ENCODE measurements around the gene TMEM135. TPM values are rescaled to one million over a fixed set of nuclear protein-coding genes. Genes with fewer than 3 reads are reported as not detected.
"Not testable (repeated sequence)": the region's sequence is repeated elsewhere in the genome, so short reads cannot be mapped to it uniquely, and the experiment has no call there.

TMEM135 gene
- total RNA-seq, 2 experiments from 2014 or later: 14.1 to 15.6 TPM

DNA sequence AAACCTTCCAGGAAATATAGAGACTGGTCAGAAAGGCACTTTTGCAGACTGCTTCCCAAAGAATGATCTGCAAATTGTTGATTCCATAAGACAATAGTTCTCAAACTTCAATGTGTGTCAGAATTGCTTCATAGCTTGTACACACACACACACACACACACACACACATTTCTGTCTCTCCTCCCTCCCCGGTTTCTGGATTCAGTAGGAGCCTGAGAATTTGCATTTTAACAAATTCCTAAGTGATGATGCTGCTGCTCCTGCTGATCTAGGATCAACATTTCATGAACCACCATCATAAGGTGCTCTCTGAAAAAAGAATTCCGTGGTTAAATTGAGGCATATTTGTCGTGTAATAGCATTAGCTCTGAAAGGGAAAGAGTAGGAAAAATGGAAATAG, 47.2 kb upstream of the TMEM135 start:
- Histone ChIP-seq H3K27ac (ENCODE audit: low read depth in 1 of 2, low read length in 2 of 2) (no peak overlapping the region), H3K9me3 (ENCODE audit: control insufficient read depth in 1 of 2, insufficient read depth in 1 of 2, low read length in 2 of 2) (no peaks in the 10 kb centered on the region), H3K27me3 (ENCODE audit: control insufficient read depth in 1 of 2, insufficient read depth in 2 of 2, low read length in 2 of 2) (peaks cover 0 to 3% of the 10 kb centered on the region in 2 experiments), H3K4me3 (ENCODE audit: low read length) (no peak overlapping the region), H3K36me3 (ENCODE audit: insufficient read depth, low read length) (no peaks in the 10 kb centered on the region), H3K4me1 (ENCODE audit: insufficient read depth, low read length) (no peaks in the 10 kb centered on the region)
- Mint-ChIP-seq H3K4me3 (no peak overlapping the region), H3K36me3 (ENCODE audit: low read depth) (no peaks in the 10 kb centered on the region), H3K4me1 (ENCODE audit: low read depth) (no peaks in the 10 kb centered on the region), H3K27me3 (peaks cover 4% of the 10 kb centered on the region), H3K9me3 (no peaks in the 10 kb centered on the region), H3K27ac (no peak overlapping the region)
- intact Hi-C loops (cut with DNase I, micrococcal nuclease): loop anchor here in 1 of 2 experiments (10.0 kb wide), 1 partner anchor 346 kb away; no protein-coding TSS in a partner anchor
- POLR2A ChIA-PET: no interaction called here
- CTCF ChIA-PET: no interaction called here
- TF ChIP-seq, protein P1, sequence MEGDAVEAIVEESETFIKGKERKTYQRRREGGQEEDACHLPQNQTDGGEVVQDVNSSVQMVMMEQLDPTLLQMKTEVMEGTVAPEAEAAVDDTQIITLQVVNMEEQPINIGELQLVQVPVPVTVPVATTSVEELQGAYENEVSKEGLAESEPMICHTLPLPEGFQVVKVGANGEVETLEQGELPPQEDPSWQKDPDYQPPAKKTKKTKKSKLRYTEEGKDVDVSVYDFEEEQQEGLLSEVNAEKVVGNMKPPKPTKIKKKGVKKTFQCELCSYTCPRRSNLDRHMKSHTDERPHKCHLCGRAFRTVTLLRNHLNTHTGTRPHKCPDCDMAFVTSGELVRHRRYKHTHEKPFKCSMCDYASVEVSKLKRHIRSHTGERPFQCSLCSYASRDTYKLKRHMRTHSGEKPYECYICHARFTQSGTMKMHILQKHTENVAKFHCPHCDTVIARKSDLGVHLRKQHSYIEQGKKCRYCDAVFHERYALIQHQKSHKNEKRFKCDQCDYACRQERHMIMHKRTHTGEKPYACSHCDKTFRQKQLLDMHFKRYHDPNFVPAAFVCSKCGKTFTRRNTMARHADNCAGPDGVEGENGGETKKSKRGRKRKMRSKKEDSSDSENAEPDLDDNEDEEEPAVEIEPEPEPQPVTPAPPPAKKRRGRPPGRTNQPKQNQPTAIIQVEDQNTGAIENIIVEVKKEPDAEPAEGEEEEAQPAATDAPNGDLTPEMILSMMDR (IDR thresholded peaks at IDR 0.05): no peak
- no peak for DNase-seq
- ATAC-seq (ENCODE audit: poor library complexity): no peak

DNA sequence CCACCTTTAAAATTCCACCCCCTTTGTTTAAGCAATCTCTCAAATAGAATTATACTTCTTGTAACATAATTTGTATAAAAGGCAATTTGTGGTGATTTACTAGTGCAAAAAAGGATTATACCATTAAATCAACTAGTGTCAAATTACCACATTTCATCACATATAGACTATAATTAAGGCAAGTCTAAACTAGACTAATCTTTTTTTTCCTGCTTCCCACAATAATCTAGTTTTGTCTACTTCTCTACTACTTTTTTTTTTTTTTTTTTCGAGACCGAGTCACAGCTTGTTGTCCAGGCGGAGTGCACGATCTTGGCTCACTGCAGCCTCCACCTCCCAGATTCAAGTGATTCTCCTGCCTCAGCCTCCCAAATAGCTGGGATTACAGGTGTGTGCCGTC, 46.4 kb upstream of the TMEM135 start:
- peaks cover 0 to 3% of the 10 kb centered on the region in 2 experiments for H3K27me3 ChIP-seq (ENCODE audit: control insufficient read depth in 1 of 2, insufficient read depth in 2 of 2, low read length in 2 of 2)
- ChIA-PET CTCF (interaction anchor here (0.6 kb wide), 1 partner anchor 1779 kb away, joined by 3 read pairs; no protein-coding TSS in a partner anchor), POLR2A (no interaction called here)
- H3K4me3 ChIP-seq (ENCODE audit: low read length): no peak overlapping the region
- H3K9me3 ChIP-seq (ENCODE audit: control insufficient read depth in 1 of 2, insufficient read depth in 1 of 2, low read length in 2 of 2): no peaks in the 10 kb centered on the region
- DNase-seq (no peak), ATAC-seq (ENCODE audit: poor library complexity) (no peak)
- intact Hi-C loops (cut with DNase I, micrococcal nuclease): loop anchor here in 1 of 2 experiments (10.0 kb wide), 1 partner anchor 347 kb away; no protein-coding TSS in a partner anchor
- Mint-ChIP-seq H3K27ac (no peak overlapping the region), H3K4me3 (no peak overlapping the region), H3K27me3 (peaks cover 4% of the 10 kb centered on the region), H3K4me1 (ENCODE audit: low read depth) (no peaks in the 10 kb centered on the region), H3K36me3 (ENCODE audit: low read depth) (no peaks in the 10 kb centered on the region), H3K9me3 (no peaks in the 10 kb centered on the region)
- TF ChIP-seq, protein P1 (IDR thresholded peaks at IDR 0.05): no peak
- H3K27ac ChIP-seq (ENCODE audit: low read depth in 1 of 2, low read length in 2 of 2): no peak overlapping the region
- H3K36me3 ChIP-seq (ENCODE audit: insufficient read depth, low read length): no peaks in the 10 kb centered on the region
- no peaks in the 10 kb centered on the region for H3K4me1 ChIP-seq (ENCODE audit: insufficient read depth, low read length)

DNA sequence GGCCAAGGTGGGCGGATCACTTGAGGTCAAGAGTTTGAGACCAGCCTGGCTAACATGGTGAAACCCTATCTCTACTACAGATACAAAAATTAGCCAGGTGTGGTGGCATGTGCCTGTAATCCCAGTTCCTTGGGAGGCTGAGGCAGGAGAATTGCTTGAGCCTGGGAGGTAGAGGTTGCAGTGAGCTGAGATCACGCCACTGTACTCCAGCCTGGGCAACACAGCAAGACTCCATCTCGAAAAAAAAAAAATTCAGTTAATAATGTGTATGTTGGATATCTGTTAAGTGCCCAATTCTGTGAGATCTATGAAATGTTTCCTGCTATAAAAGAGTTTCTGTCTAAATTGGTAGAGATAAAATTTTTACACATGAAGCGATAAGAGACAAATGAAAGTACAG, 45.4 kb upstream of the TMEM135 start:
- CTCF ChIA-PET, DNase-seq: not testable (repeated sequence)

DNA sequence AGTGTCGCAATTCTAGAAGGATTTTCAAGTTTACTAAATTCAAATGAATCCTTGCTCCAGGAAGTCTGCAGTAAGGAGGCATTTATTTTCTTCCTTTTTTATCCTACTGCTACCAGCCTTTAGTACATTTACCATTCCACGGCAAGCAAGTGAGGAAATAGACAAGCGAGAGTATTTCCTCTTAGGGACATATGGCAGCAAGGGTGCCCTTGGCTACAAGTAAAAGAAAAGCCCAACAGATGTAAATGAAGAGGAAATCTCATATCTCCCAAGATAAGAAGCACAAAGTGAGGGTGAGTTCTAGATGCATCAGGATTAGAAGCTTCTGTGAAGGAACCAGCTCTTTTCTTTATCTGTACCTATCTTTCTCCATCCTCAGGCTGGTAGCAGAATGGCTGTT, 44.7 kb upstream of the TMEM135 start:
- ChIA-PET CTCF (no interaction called here), POLR2A (no interaction called here)
- H3K36me3 Mint-ChIP-seq (ENCODE audit: low read depth): no peaks in the 10 kb centered on the region
- H3K27me3 Mint-ChIP-seq: peaks cover 4% of the 10 kb centered on the region
- TF ChIP-seq, protein P1 (IDR thresholded peaks at IDR 0.05): no peak
- Histone ChIP-seq H3K27ac (ENCODE audit: low read depth in 1 of 2, low read length in 2 of 2) (no peak overlapping the region), H3K9me3 (ENCODE audit: control insufficient read depth in 1 of 2, insufficient read depth in 1 of 2, low read length in 2 of 2) (no peaks in the 10 kb centered on the region), H3K4me1 (ENCODE audit: insufficient read depth, low read length) (no peaks in the 10 kb centered on the region), H3K4me3 (ENCODE audit: low read length) (no peak overlapping the region), H3K36me3 (ENCODE audit: insufficient read depth, low read length) (no peaks in the 10 kb centered on the region), H3K27me3 (ENCODE audit: control insufficient read depth in 1 of 2, insufficient read depth in 2 of 2, low read length in 2 of 2) (no peaks in the 10 kb centered on the region)
- no peaks in the 10 kb centered on the region for H3K9me3 Mint-ChIP-seq
- DNase-seq: no peak
- H3K27ac Mint-ChIP-seq: no peak overlapping the region
- H3K4me1 Mint-ChIP-seq (ENCODE audit: low read depth): no peaks in the 10 kb centered on the region
- intact Hi-C loops (cut with DNase I, micrococcal nuclease): loop anchor here in 1 of 2 experiments (10.0 kb wide), 1 partner anchor 348 kb away; no protein-coding TSS in a partner anchor
- H3K4me3 Mint-ChIP-seq: no peak overlapping the region
- ATAC-seq (ENCODE audit: poor library complexity): no peak

More for the DNA sequence above, 45.4 kb upstream of the TMEM135 start:
- H3K27ac ChIP-seq (ENCODE audit: low read depth in 1 of 2, low read length in 2 of 2); POLR2A ChIA-PET; H3K4me1 Mint-ChIP-seq (ENCODE audit: low read depth); H3K4me1 ChIP-seq (ENCODE audit: insufficient read depth, low read length); H3K27ac Mint-ChIP-seq; ATAC-seq (ENCODE audit: poor library complexity); H3K9me3 Mint-ChIP-seq; H3K27me3 ChIP-seq (ENCODE audit: control insufficient read depth in 1 of 2, insufficient read depth in 2 of 2, low read length in 2 of 2); H3K9me3 ChIP-seq (ENCODE audit: control insufficient read depth in 1 of 2, insufficient read depth in 1 of 2, low read length in 2 of 2); H3K36me3 Mint-ChIP-seq (ENCODE audit: low read depth); H3K4me3 Mint-ChIP-seq; H3K36me3 ChIP-seq (ENCODE audit: insufficient read depth, low read length); H3K4me3 ChIP-seq (ENCODE audit: low read length); H3K27me3 Mint-ChIP-seq: not testable (repeated sequence)
- intact Hi-C loops (cut with DNase I, micrococcal nuclease): loop anchor here in 1 of 2 experiments (10.0 kb wide), 1 partner anchor 348 kb away; no protein-coding TSS in a partner anchor
